ENCODE results near the gene ADAD1. TPM values are rescaled to one million over a fixed set of nuclear protein-coding genes. Genes with fewer than 3 reads are reported as not detected.

ADAD1 gene
- total and polyA plus RNA-seq, 2 donors (not counting 3 experiments of a cell fraction or from before 2014, with no cell fraction given): not detected

- Histone ChIP-seq H3K27me3 (ENCODE audit: control insufficient read depth in 2 of 2, insufficient read depth in 2 of 2, low read length in 2 of 2) (no peaks in the 10 kb centered on the region), H4K20me1 (replicated peaks; ENCODE audit: control insufficient read depth, extremely low read depth, insufficient read depth, low read length) (no peaks in the 10 kb centered on the region), H3K9ac (replicated peaks; ENCODE audit: extremely low read depth, insufficient read depth, low read length) (no peak overlapping the region), H3K4me1 (ENCODE audit: control insufficient read depth, extremely low read depth, insufficient read depth, low read length) (no peaks in the 10 kb centered on the region), H3K4me3 (replicated peaks in 1 of 3; ENCODE audit: insufficient read depth in 1 of 3, low read depth in 1 of 3, low read length in 3 of 3) (no peak overlapping the region), H3K79me2 (ENCODE audit: control insufficient read depth, insufficient read depth, low read length) (no peaks in the 10 kb centered on the region), H2AFZ (ENCODE audit: low read depth, low read length) (no peak overlapping the region), H3K4me2 (ENCODE audit: insufficient read depth, low read length) (no peak overlapping the region), H3K9me3 (replicated peaks; ENCODE audit: control insufficient read depth, insufficient read depth, low read length) (no peaks in the 10 kb centered on the region), H3K9me1 (replicated peaks; ENCODE audit: control insufficient read depth, extremely low read depth, insufficient read depth, low read length) (peaks cover 6% of the 10 kb centered on the region), H3K27ac (ENCODE audit: insufficient read depth, low read depth, low read length) (no peak overlapping the region), H3K36me3 (ENCODE audit: control insufficient read depth in 2 of 2, extremely low read depth in 1 of 2, insufficient read depth in 2 of 2, low read length in 2 of 2) (peaks cover 2 to 9% of the 10 kb centered on the region in 2 experiments)
- intact Hi-C loops (cut with micrococcal nuclease): no loop called here
- no peak for DNase-seq (ENCODE audit: low read depth, low spot score)
- POLR2A ChIA-PET: no interaction called here
- no peak for FAIRE-seq
- CTCF ChIA-PET: no interaction called here
- no TSS peak for BruUV-seq (replicated peaks)
- TF ChIP-seq JUN (IDR thresholded peaks at IDR 0.05; ENCODE audit: borderline replicate concordance, insufficient read depth, insufficient read length, low read depth) (no peak), MAX (IDR thresholded peaks at IDR 0.05; ENCODE audit: insufficient read depth, insufficient read length) (no peak), GATA2 (IDR thresholded peaks at IDR 0.05; ENCODE audit: insufficient read depth, insufficient read length, low read depth, low read length) (no peak), MYC (IDR thresholded peaks at IDR 0.05; ENCODE audit: low read depth, low read length) (no peak), EZH2 (IDR thresholded peaks at IDR 0.05; ENCODE audit: borderline replicate concordance, low read depth, low read length, severe bottlenecking) (no peak)
- TF ChIP-seq, protein P1, sequence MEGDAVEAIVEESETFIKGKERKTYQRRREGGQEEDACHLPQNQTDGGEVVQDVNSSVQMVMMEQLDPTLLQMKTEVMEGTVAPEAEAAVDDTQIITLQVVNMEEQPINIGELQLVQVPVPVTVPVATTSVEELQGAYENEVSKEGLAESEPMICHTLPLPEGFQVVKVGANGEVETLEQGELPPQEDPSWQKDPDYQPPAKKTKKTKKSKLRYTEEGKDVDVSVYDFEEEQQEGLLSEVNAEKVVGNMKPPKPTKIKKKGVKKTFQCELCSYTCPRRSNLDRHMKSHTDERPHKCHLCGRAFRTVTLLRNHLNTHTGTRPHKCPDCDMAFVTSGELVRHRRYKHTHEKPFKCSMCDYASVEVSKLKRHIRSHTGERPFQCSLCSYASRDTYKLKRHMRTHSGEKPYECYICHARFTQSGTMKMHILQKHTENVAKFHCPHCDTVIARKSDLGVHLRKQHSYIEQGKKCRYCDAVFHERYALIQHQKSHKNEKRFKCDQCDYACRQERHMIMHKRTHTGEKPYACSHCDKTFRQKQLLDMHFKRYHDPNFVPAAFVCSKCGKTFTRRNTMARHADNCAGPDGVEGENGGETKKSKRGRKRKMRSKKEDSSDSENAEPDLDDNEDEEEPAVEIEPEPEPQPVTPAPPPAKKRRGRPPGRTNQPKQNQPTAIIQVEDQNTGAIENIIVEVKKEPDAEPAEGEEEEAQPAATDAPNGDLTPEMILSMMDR (IDR thresholded peaks at IDR 0.05; ENCODE audit: extremely low read depth in 1 of 2, insufficient read depth in 1 of 2, low read depth in 1 of 2, low read length in 2 of 2): no peak
- dilution Hi-C loops (cut with MboI; ENCODE audit: extremely low pct_ligation_motif_present, low sequenced_read_pairs): no loop called here
Measured at GRCh38 chr4:122331195-122331594, 47.6 kb upstream of the ADAD1 start.

Data from endothelial cell of umbilical vein (primary cell).